Ovary (tissue), 3 donors: ENCODE data around the gene ZBTB47.

Experiments used
- EP300 ChIP-seq: sonication (generic); formaldehyde crosslinking; IDR thresholded peaks from one replicate; pipeline ENCODE4 v1.6.1; 2017; ENCODE audit warnings: antibody characterized with exemption
- POLR2A ChIP-seq: fragments of 450-650 bp; IDR thresholded peaks from one replicate; pipeline ENCODE4 v1.6.1; 2017; ENCODE audit warnings: antibody characterized with exemption, mild to moderate bottlenecking, moderate library complexity
- TF ChIP-seq, protein P1 (sequence below), 3 donors: fragments of 450-650 bp in 2 of 3; fragments of 200-600 bp in 1 of 3; IDR thresholded peaks; one replicate each; pipeline versions ENCODE4 v1.5.1 to v1.8.0; 2016 to 2022; ENCODE audit warnings: antibody characterized with exemption in 3 of 3, mild to moderate bottlenecking in 1 of 3
- donor health status: DM: no; HTN: no; CAD: no.

DNA sequence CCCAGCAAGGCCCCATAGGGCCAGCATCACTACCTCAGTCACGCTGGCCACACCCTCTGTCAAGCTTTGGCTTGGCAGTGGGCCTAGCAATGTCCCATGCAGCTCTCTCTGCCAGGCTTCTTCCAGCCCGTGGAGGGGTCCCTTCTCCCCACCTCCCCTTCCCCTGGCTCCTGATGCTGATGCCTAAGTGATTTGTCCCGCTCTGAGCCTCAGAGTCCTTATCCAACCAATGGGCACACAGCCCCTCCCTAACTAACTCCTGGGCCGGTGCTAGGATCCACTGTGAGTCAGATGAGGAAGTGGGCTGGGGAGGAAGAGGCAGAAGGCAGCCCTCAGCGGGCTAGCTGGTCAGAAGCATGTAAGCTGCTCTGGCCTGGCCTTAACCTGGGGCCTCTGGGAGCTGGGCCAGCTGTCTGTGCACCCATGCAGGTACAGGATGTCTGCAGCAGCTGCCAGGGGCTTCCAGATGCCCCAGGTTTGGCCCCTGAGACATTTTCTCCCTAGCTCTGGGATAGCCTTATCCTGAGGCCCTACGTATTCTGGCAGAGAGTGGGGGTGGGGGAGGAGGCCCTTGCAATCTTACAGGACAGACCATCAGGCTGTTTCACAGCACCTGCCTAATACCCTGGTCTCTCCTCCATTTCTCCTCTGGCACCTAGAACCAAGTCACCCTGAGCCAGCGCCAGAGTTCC is 740 bp upstream of the ZBTB47 start:
- TF ChIP-seq POLR2A = peak; percentile 36
- no peak for TF ChIP-seq EP300
- TF ChIP-seq, protein P1, sequence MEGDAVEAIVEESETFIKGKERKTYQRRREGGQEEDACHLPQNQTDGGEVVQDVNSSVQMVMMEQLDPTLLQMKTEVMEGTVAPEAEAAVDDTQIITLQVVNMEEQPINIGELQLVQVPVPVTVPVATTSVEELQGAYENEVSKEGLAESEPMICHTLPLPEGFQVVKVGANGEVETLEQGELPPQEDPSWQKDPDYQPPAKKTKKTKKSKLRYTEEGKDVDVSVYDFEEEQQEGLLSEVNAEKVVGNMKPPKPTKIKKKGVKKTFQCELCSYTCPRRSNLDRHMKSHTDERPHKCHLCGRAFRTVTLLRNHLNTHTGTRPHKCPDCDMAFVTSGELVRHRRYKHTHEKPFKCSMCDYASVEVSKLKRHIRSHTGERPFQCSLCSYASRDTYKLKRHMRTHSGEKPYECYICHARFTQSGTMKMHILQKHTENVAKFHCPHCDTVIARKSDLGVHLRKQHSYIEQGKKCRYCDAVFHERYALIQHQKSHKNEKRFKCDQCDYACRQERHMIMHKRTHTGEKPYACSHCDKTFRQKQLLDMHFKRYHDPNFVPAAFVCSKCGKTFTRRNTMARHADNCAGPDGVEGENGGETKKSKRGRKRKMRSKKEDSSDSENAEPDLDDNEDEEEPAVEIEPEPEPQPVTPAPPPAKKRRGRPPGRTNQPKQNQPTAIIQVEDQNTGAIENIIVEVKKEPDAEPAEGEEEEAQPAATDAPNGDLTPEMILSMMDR (IDR thresholded peaks at IDR 0.05) = no peak
